NCI-H2107 (cell line): ENCODE results near the gene OGN.

Experiments
- DNase-seq: peaks from one replicate; lab custom pipeline; 2025; lab: John Stamatoyannopoulos, UW

The OGN gene

DNA sequence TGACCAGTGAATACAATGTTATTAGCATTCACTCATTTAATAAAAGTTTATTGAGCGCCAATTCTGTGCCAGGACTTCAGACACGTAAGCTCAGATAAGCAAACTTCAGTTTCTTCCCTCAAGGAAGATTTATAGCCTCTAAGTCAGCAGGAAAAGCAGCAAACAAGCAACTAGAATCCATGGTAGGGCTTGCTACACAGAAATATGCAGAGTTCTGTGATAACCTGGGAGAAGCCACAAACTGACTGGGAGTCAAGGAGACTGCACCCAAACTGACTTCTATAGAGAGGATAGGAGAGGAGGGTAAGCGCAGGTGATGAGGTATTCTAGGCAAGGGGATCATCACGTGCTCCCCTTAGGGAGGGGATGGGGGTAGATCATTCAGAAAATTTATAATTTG lies 1.4 kb upstream of the OGN start:
- no peak for DNase-seq

GRCh38 chr9:92402826-92403745 lies 1.3 kb downstream of the OGN start:
- DNase-seq = no peak

DNA sequence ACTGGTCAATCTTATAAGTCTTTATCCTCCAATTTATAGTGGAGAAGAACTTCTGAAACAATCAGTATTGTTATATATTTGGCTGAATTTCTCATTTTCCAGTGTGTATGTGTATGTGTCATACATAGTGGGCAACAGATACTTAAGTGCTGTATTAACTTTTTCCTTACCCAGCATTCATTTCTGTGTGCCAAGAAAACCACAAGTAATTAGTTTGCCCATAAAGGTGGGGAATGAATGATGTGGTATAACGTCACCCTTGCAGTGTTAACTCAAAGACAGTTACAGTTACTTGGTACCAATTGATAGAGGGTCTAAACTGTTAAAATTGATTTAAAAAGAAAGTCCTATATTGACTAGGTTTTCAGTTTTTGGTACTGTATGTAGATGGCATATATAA lies 2.0 kb downstream of the OGN start:
- no peak for DNase-seq

DNA sequence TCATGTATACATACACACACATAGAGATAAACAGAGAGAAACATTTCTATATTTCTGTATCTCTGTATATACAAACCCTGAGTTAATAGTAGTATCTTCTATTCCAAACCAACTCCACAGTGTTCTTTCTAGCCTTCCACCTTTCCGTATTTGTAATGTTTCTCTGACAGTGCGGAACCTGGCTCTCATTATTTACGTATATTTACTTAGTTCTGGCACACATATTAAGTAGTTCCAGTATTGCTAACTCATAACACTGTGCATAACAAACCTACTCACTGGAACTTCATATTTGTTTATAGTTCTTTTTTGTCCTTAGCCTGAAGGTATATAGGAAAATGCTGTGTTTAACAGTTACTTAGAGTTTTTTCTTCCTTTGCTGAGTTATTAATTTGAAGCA lies 6.5 kb downstream of the OGN start:
- DNase-seq = no peak

- DNase-seq = no peak
Observed at GRCh38 chr9:92395617-92396016, 8.8 kb downstream of the OGN start.

- no peak for DNase-seq
Observed at GRCh38 chr9:92393686-92394085, 10.7 kb downstream of the OGN start.

DNA sequence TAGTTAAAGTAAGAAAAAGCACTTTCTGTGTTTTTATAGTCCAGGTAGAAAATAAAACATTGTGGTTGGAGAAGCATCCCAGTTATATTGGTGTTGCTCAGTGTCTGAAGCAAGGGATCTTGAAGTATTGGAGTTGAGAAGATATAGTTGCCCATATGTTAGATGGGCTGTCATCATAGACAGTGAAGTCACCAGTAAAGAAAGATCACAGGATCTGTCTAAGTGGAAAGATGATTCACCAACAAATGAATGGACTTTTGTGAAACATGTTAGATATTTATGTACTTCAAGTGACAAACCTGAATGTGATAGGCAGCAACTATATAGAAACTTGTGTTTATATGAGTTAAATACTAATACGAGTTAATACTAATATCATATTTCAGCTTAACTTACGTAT lies 11.7 kb downstream of the OGN start:
- DNase-seq = no peak

DNA sequence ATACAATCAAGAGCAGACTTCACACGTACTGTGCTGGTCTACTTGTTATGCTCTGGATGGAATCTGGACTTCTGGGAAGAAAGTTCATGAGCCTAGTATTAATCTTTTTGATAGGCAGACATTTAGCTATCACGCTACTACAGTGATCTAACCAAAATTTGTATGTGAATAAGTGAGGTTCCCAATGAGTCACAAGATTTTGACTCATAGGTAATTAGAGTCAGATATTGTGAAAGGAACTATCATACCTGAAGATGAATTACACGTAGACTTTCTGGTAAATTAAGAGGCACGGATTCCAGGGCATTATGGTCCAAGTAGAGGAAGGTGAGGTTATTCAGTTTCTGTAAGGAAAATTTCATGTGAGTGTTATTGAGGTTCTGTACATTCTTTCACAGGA lies 18.4 kb downstream of the OGN start:
- DNase-seq = no peak

DNA sequence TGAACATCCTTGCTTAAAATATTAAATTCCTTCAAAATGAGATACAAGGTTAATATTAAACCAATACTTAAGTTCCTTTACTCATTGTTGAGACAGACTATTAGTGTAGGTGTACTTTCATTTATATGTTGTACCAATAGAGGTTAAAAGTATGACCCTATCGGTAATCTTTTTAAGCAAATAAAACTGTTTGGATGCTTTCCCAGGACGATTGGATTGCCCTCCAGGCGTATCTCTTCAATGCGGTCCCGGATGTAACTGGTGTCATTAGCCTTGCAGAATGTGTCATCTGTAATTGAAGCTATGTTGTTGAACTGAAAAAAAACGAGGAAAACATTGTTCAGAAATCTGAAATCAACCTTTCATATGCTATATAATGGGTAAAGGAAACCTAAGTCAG lies 18.9 kb downstream of the OGN start:
- DNase-seq = no peak

GRCh38 chr9:92385001-92385400 lies 19.4 kb downstream of the OGN start:
- no peak for DNase-seq

DNA sequence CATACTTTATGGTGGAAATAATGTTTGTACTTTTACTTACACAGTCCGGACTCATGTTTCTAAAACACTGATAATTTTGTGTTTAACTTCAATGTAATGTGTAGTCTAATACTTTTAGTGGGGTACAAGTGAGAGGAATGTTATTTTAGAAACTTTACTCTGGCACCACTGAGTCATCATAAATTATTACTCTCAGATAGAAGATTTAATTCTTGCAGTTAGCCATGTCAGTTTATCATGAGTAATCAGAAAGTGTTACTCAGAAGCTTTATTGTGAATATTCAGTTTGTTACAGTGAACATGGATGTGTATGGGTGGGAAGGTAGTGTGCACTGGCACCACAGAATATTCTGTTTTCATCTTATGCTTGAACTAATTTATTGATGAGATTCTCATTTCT lies 20.0 kb downstream of the OGN start:
- no peak for DNase-seq

GRCh38 chr9:92381775-92382174 lies 22.6 kb downstream of the OGN start:
- no peak for DNase-seq

DNA sequence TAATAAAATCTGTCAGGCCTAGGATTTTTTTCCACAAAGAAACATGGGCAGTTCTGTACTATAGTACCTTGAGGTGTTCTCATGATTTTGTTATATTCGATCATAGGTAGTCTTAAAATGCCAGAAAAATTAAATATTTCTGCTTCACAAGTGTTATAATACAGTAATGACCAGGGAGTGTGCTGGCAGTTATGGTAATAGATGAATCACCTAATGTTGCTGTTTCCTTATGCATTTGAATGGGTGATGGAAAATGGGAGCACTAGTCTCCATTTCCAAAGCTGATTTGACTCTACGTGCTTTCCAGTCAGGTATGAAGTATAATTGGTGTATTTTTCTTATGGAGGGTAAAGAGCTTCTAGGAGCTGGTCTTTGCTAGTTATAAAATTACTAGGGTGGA lies 23.8 kb downstream of the OGN start:
- no peak for DNase-seq

DNA sequence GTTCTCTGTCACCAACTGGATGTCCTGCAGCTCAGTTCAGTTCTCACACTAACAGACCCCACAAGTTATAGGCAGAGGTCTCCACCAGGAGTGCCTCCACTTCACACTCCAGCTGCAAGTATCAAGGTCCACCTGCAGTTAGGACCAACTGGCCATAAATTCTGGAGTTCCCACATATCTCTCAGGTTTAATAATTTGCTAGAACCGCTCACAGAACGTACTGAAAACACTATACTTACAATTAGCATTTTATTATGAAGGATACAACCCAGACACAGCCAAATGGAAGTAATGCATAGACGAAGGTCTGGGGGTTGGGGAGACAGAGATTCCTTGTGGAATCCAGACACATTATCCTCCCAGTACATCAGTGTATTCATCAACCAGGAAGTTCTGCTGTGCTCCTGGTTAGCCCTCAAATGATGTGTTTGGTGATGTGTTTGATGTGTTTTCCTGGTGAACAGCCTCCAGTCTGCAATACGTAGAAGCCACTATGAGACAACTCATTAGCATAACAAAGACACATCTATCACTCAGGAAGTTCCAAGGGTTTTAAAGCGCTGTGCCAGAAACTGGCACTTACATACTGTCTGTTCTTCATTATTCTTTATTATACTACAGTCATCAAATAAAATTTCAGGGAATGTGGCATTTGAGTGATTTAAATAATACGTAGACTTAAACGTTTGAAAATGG lies 25.4 kb downstream of the OGN start:
- no peak for DNase-seq

- DNase-seq = no peak
Observed at GRCh38 chr9:92377876-92378275, 26.5 kb downstream of the OGN start.

DNA sequence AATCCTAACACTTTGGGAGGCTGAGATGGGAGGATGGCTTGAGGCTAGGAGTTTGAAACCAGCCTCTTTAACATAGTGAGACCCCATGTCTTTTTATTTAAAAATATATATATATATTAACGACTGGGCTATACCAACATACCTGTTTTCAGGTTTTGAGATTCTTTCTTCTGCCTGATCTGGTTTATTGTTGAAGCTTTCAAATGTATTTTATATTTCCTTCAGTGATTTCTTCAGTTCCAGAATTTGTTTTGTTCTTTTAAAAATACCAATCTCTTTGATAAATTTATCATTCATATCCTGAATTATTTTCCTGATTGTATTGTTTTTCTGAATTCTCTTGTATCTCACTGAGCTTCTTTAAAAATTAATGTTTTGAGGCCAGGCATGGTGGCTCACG lies 31.2 kb downstream of the OGN start:
- DNase-seq = no peak

DNA sequence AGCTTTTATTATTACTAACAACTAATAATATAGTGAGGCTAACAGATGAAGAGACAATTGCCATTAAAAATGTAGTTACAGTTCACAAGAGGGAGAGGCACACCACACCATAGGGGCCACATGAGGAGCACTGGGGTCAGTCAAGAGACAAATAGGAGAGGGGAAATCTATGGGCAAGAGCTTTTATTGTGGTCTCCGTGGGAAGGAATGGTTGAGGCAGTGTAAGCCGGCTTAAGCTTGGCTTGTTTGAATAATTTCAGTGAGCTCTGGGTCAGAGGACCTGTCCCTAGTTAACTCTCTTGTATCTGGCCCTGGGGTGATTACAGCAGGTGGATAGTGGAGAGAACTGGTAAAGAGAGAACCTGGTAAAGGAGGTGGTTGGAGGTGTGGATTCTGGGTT lies 35.3 kb downstream of the OGN start:
- DNase-seq = no peak

DNA sequence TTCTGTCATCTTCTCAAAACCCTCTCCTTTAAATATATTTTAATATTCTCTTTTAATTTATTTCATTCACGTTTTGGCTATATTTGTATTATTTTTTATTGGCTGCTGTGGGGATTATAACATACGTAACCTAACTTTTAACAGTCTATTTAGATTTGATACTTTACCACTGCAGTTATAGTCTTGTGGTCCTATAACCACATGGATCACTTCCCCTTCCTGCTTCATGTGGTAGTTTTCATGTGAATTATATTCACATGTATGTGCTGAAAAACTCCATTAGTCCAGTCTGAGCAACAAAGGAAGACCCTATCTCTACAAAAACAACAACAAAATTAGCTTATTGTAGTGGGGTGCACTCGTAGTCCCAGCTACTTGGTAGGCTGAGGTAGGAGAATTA lies 44.3 kb downstream of the OGN start:
- no peak for DNase-seq

DNA sequence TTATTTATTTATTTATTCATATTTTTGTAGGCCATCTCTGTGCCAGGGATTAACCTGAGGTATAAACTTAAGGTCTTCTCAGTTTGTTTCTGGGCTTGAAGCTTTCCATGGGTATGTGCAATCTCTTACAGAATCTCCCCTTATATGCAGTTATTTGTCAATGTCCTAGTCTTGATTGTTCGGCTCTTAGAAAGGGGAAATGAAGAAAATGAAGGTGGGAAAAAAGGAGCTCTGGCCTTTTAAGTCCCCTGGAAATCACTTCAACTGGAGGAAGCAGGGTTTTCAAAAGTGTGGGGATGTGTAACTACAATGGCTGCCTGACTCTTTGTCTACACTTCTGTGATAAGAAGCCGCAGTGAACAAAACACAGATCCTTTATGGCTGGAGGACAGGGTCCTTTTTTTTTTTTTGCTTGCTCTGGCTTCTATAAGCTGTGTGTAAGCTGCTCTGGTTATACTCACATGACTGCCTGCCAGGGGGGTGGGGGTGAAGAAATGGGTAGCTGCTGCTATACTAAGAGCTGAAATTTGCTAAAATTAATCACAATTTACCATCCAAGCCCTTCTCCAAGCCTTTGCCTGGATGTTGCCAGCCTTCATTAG lies 44.9 kb downstream of the OGN start:
- DNase-seq = no peak

DNA sequence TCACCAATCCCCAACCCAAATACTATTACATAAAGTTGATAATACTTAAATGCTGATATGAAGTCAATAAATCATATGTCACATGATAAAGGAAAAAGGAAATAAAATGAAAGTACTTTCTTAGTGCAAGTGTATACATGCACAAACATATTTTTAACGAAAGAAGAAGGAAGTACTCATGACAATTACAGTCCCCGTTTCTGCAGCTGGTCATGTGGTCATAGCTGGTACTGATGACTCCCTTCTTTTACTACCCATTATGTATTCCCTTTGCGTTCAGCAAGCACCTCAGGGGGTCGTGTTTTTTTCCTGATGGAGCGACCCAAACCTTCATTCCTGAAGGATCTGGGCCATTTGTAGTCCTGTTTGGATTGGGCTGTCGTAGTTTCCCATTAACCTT lies 51.3 kb downstream of the OGN start:
- no peak for DNase-seq

DNA sequence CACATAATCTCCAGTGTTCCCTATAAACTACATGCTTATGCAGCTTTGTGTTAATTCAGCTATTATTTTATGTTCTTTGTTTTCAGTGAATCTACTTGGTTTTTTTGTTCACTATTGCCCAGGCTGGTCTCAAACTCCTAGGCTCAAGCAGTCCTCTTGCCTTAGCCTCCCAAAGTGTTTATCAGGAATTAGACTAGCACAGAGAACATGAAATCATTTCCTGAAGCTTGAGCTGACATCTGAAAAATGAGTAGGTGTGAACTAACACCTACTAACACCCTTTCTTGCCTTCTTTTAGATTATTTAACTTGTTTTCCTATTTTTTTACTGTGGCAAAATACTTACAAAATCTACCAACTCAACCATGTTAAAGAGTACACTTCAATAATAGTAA lies 53.6 kb downstream of the OGN start:
- no peak for DNase-seq

- DNase-seq = no peak
Observed at GRCh38 chr9:92349771-92350739, 54.3 kb downstream of the OGN start.
